NCI-H2107 (cell line): ENCODE results near the gene AJAP1.
"Not testable (repeated sequence)": the region's sequence is repeated elsewhere in the genome, so short reads cannot be mapped to it uniquely, and the experiment has no call there.

ENCODE experiments used
- DNase-seq: peaks from one replicate; lab custom pipeline; 2025; lab: John Stamatoyannopoulos, UW

The AJAP1 gene, protein sequence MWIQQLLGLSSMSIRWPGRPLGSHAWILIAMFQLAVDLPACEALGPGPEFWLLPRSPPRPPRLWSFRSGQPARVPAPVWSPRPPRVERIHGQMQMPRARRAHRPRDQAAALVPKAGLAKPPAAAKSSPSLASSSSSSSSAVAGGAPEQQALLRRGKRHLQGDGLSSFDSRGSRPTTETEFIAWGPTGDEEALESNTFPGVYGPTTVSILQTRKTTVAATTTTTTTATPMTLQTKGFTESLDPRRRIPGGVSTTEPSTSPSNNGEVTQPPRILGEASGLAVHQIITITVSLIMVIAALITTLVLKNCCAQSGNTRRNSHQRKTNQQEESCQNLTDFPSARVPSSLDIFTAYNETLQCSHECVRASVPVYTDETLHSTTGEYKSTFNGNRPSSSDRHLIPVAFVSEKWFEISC

DNA sequence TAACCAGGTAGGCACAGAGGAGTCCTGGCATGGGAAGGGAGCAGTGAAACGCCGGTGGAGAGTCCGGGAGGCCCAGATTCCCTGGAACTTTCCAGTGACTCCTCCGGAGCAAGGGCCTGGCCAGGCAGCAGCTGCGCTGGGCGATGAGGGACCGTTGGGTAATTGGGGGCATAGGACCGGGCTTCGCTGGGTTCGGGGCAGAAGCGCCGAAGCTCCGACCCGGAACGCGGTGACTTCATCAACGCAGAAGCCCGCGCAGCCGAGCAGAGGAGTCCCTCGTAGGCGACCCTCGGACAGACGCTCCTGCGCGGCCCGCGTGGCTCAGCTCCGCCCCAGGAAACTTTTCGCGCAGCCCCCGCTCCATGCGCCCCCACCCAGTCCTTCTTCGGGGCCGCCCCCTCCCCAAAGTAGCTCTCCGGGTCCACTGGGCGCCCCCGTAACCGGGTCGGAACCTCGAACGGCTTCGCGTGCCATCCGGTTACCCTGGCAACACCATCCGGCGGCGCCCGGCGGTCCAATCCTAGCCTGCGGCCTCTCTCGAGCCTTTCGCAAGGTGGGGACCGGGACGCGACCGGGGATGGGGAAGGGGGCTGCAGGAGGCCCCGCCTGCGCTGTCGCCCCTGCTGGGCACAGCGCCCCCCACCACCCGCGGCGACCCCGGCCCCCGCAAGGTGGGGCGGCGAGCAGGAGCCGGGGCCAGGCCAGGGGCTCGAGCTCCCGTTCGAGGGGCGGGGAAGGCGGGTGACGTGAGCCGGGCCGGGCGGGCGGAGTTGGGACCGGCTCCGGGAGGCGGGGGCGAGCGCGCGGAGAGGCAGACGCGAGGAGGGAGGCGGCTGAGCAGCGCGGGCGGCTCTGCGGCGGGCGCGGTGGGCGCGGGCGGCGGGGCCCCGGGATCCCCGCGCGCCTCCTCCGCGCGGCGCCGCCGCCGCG, at the start of gene AJAP1:
Gene AJAP1, plus strand, starts transcription at position 814 of the 930 bp plus-strand sequence. CDS start 817 bp downstream, outside the sequence.
- DNase-seq: no peak

DNA sequence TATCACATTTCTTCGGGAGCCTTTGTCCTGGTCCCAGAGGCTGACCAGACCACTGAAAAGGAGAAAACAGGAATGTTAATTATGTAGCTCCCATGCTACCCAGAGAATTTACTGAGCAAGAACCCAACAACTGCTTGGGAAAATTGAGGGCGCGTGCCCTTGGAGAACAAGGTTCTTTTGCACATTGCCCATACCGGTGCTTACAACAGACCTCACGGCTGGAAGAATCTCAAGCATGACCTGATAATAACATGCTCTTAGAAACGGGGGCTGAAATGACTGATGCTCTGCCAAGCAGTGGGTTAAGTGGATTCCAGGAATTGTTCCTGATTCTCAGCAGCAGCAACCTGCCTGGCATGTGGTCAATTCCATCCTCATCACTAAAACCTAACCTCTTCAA, 49.3 kb upstream of the AJAP1 start:
- DNase-seq: no peak

DNA sequence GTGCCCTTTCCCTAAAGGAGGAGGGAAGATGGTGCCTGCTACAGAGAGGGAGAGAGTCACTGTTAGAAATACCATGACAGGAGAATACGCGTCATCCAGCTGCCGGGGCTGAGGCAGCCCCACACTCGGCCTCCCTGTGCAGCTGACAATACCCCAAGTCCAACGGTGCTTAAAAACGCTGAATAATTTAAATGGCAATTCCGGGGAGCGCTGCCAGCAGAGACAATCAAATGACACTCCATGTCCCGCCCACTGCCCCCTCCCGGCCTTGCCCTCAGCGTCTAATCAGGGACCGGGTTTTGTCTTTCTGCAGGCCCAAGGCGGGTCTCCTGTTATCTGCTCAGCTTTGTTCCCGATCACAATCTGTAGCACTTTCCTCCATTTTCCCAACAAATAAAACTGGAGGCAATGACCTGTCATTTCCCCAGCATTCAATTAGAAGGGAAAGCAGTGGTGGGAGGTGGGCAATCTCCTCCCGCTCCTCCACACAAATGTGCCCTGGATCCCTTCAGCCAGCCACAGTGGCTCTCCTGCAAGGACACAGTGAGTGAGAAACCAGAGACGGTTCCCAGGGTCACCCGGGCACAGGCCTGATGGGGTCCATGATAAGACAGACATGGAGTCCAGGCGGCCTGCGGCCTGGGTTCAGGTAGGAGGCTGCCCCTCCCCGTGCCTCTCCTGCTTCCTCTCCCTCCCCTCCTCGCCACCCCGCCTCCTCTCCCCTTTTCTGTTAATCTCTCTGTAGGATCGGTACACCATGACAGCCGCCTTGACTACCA, 42.7 kb upstream of the AJAP1 start:
- DNase-seq: no peak

DNA sequence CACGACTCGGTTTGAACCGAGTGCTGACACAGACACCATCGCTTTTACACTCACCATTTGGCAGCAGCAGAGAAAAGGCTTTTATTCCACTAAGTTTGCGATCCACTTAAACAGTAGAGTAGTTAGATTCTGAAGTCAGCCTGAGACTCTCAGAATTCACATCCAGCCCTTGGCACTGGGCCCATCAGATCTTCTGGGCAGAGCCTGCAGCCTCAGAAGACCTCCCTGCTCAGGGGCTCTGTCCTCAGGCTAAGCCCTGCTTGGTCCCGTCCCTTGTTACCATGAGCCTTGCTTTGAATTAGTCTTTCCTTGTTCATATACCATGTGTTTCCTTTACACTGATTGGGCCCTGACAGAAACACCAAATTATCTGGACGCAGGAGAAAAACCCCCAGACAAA, 41.4 kb upstream of the AJAP1 start:
- DNase-seq: no peak

DNA sequence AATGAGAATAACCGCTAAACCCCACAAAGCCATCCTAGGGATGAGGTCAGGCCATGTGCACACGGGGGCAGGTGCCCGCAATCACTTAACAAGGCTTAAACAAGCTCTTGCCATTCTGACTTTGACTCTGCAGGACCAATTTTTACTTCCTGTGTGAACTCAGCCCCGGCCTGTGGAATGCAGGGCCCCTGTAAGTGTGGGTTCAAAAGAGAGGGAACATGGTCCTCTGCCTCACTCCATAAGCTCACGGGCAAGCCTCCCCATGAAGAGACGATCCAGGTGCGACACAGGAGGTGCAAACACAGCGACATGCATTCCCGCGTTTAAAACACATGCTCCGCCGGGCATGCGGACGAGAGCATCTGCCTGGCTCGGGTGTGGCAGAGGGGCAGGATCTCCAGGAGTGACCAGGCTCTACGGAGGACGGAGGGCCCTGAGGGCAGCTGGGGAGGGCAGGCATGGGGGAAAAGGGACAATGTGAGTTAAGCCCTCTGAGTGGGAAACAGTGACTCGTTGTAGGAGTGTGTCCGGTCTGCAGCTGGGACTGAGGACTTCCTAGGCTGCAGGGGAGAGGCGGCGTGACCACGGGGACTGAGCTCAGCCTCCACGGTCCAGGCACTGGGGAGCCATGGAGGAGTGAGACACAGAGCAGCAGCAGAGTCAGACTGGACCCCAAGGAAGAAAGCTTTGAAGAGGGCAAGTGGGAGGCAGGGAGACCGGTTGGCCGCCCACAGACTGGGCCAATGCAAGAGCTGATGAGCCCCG, 40.6 kb upstream of the AJAP1 start:
- no peak for DNase-seq

DNA sequence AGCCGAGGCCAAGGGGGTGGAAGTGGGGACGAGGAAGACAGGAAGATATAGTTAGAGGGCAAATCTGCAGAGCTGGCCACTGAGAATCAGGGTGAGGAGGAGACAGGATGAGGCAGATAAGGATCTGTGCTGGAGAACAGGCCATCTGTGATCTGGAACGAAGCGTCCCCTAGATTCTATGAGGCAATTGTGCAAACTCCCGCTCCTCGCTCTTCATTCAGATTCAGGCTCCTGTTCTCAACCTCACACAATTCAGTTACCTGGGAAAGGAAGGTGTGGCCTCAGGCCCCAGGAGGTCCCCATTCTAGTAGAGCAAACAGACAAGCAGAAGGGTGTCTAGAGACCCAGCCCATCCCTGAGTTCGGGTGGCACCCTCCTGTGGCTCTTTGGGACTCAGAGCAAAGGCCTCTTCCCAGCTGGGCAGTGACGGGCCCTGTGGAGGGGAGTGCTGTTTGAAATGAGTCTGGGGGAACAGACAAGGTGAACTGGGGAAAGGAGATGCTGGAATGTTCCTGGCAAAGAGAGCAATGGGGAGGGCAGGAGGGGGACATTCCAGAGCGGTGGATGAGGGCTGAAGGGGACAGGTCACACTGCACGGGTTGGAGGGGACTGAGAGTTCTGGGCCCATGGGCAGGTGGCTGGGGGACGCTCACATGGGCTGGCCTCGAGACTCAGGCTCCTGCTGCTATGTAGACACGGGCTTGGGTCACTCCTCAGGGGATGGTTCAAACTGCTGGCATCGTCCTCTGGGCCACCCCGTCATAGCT, 39.9 kb upstream of the AJAP1 start:
- DNase-seq: no peak

DNA sequence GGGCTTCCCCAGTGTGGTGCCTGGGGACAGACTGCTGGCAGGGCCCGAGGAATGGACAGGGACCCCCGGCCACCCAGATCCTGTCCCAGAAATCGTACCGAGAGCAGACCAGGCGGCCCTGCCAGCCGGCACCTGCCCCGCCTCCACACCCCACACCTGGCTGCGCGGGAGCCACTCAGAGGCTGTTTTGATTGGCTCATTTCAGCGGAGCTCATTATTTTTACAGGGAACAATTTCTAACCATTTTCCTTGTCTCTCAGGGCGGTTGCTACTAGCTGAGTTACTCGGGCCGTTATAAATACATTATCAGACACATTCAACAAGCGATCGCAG, 39.3 kb upstream of the AJAP1 start:
- DNase-seq: no peak

DNA sequence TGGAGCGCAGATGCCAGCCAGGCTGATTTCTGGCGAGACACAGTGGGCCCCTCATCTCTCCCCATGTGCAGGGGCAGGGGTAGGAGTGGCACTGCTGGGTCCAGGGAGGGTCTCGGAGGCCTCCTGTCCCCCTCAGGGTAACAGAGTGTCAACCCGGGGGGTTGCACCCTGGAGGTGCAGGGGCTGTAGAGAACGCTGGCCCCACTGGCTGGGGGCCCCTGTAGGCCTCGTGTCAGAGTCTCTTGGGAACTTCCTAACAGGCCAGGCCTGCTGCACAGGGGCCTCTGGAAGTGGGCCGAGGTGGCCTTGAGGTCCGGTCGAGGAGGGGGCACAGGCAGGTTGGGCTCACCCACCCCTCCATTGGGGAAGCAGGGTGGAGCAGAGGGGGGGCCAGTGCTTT, 38.9 kb upstream of the AJAP1 start:
- no peak for DNase-seq

DNA sequence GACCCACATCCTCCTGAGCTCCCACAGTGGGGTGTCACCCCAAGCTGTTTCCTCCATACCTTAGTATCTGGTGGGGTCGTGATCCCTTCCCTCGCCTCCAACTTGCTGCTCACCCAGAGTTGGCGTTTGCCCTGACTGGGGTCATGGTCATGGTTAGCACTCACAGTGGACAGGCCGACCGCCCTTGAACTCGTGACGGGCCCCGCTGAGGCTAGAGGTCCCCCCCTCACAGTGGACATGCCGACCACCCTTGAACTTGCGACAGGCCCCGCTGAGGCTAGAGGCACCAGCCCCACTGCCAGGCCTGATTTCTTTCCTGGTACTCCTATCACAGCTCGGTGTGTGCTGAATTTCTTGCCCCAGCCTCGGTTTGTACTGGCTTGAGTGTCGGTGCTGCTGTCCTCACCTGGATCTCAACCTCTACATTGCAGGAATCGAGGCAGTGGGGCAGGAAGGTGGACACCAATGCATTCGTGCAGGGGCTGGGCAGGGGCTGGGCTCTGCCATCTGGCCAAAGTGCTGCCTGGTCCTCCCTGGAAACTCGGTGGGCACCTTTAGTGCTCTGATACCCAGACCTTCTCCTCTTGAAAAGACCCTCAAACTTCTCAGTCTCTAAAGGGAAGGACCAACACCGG, 37.5 kb upstream of the AJAP1 start:
- no peak for DNase-seq

DNA sequence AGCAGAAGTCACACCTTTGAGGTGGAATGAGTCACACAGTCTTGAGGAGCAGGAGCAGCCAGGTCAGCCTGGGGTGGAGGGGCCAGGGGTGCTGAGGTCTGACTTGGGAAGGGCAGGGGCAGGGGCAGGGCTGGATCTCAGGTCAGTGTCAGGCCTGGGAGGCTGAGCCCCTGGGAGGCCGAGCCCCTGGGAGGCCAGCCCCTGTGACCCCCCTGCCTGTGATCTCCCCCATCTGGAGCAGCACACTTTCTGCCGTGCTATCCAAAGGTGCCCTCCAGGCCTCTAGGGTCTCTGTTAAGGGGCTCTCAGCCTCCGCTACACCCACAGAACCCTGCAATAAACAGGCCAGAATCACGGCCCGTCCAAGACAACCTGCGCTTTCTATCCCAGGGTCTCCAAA, 36.9 kb upstream of the AJAP1 start:
- no peak for DNase-seq

DNA sequence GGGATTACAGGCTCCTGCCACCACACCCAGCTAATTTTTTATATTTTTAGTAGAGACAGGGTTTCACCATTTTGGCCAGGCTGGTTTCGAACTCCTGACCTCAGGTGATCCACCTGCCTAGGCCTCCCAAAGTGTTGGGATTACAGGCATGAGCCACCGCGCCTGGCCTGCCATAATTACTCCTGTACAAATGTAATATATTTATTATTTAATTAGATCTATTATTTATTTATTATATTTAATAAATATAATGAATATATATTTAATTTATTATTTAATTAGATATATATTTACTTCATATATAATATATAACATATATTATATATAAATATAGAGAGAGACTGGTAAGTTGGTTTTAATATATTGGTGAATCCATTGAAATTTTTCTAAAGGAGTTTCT, 35.6 kb upstream of the AJAP1 start:
- DNase-seq: not testable (repeated sequence)

DNA sequence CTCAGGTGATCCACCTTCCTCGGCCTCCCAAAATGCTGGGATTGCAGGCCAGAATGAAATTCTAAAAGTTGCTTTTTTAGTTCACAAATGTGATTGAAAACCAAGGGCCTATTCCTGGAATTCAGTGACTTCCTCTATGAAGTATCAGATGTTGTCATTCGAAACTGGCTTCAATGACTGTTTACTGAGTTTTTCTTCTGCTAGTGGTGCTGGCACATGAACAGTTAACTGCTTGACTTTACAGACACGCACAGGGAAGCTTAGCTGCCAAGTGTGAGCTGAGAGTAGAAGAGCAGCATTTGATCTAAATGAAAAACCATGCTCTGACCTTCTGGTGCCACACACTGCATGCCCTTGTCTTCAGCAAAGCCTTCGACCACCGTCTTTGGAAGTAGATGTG, 32.8 kb upstream of the AJAP1 start:
- DNase-seq: no peak

DNA sequence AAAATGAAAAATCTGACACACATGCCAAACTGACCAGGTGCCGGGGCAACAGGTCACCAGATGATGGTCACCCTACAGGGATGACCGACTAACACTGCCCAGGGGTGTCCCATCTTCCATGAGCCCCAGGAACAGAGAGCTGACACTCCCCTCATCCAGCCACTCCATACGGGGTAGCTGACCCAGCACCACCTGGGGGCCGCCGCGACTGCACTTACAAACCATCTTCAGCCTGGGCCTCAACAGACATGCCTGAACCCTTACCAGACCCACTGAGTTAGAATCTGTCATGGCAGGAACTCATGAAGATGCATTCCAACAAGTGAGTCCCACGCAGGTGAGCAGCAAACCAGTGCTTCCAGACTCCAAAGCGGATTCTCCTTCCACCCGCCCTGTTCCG, 31.6 kb upstream of the AJAP1 start:
- DNase-seq: no peak

DNA sequence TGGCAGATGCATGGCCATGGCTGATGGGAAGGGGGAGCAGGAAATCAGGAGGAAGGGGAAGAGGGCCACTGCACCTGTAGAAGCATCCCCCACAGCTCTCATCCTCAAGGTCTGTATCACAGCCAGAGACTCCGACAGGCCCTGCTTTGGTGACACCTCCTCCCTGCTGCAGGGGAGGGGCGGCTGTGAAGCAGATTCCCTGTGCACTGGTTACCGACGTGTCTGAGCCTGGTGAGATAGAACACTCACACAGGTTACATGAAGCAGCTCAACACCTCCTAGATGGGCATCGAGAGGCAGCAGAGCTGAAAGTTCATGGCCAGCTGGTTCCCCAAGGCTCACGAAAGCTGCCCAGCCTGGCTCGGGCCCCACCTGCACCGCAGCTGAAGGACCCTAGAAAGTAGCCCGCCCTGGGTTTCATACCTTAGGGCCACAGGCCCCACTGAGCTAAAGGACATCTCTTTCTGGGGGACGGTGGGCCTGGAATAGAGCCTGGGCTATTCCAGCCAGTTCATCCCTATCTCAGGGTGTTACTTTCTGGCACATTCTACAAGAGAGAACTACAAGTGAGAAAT, 30.2 kb upstream of the AJAP1 start:
- no peak for DNase-seq

DNA sequence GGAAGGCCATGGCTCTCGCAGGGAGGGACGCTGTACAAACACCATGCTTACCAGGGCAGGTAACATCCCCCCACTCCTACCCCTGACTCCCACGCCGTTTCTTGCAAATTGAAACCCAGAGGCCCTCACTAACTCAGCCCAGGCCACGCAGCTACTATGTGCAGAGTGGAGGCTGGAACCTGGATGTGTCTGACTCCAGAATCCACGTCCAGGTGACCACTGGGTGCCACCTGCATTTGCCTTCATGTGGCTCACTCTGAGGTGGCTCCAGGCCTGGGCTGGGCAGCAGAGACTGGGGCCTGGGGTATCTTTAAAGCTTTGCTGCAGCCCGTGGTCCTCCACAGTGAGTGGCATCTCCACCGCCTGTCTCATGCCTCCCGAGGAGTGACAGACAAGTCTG, 29.6 kb upstream of the AJAP1 start:
- DNase-seq: no peak

DNA sequence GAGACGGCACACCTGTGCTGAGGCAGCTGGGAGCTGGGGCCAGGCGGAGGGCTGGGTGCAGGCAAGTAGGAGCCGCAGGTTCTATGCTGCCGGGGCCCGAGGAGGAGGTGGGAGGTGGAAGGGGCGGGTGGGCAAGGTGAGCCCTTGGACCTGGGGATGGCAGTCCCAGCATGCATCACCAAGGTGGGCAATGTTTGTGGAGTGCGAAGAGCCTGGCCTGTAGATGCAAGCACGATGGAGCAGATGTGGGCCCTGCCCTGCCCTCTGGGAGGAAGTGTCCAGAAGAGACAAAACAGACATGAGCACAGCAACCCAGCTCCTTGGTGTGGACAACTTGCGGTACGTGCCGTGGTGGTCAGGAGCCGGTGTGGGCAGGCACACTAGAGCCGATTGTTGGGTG, 28.3 kb upstream of the AJAP1 start:
- no peak for DNase-seq

DNA sequence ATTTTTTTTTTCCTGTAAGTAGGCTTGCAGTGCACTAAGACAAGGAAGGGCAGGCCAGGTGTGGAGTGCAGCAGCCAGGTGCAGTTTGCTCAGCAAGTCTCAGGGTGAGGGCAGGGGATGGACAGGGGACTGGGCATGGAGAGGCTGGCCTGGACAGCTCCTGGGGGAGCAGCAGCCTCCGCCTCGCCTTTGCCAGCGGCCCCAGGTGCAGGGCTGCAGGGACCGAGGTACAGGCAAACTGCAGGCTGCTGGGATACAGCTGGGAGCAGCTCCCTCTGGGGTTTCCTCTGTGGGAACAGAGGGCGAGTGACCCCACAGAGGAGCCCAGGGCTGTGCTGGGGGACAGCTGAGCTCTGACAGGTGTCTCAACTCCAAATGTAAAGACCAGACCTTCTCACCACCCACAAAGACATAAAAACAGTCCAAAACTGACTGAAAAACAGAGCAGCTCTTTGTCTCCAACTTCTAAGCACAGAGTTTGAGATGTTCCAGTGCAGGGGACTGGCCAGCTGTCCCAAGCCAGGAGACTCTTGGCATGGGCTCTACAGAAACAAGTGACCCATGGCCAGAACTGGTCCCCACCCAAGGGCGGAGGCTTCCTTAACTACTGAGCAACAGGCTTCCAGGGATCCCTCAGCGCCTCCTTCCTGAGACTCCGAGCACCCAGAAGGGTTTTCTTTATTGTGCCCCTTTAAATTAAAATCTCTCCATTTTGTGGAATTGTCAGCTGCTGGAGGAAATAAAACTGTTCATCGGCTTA, 27.7 kb upstream of the AJAP1 start:
- no peak for DNase-seq

DNA sequence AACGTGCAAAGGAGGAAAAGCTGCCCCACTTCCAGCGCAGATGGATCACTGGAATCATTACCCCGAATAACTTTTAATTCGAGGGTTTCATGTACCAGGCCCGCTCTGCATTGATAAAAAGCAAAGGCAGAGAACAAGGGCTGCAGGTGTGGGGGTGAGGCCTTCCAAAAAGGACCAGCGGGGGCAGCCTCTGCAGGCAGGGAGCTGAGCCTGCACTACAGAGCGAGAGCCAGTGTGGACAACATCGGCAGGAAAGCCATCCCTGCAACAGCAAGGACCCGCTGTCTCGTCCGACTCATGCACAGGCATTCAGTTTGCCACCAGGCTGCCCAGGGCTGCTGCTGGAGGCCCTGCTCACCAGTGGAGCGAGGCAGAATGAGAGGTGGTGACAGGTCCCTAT, 27.1 kb upstream of the AJAP1 start:
- DNase-seq: no peak

DNA sequence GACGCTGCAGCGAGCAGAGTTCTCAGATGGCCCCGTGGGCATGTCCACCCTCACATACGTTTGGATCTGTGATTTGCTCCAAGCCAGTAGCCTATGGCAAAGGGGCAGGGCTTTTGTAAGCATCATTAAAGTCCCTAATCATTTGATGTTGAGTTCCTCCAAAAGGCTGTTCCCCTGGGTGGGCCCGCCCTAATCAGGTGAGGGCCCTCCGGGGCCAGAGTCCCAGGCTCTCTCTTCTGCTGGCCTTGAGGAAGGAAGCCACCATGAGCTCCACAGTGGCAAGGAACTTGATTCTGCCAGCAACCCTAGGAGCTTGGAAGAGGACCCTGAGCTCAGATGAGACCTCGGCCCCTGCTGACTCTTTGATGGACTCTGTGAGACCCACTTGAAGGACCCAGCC, 25.4 kb upstream of the AJAP1 start:
- DNase-seq: no peak
